K562 (cell line): ENCODE results near the gene PSMD9. TPM values are rescaled to one million over a fixed set of nuclear protein-coding genes. Genes with fewer than 3 reads are reported as not detected.

Experiments
- CBX3 ChIP-seq, 2 experiments: IDR thresholded peaks; 1 replicate in 1 of 2; 2 replicates in 1 of 2; pipeline ENCODE4 v1.6.1; 2012; ENCODE audit warnings: inconsistent platforms in 2 of 2, low read length in 2 of 2, borderline replicate concordance in 1 of 2, control low read depth in 1 of 2
- CHD2 ChIP-seq: IDR thresholded peaks from 2 replicates; pipeline ENCODE4 v1.6.1; 2011; ENCODE audit warnings: low read depth, low read length
- HDAC2 ChIP-seq: fragments of 450-650 bp; IDR thresholded peaks from 2 replicates; pipeline ENCODE4 v1.6.1; 2016; ENCODE audit warnings: mild to moderate bottlenecking
- L3MBTL2 ChIP-seq: fragments of 450-650 bp; IDR thresholded peaks from 2 replicates; pipeline ENCODE4 v1.6.1; 2016; ENCODE audit warnings: mild to moderate bottlenecking, moderate library complexity
- LEF1 ChIP-seq: fragments of 450-650 bp; IDR thresholded peaks from 2 replicates; pipeline ENCODE4 v1.6.1; 2016; ENCODE audit warnings: mild to moderate bottlenecking
- NFE2 ChIP-seq: IDR thresholded peaks from 2 replicates; pipeline ENCODE4 v1.6.1; 2014; ENCODE audit warnings: antibody characterized with exemption, low read depth
- NR2C2 ChIP-seq, 2 experiments: fragments of 200-800 bp in 1 of 2; sonication (Bioruptor generic) in 1 of 2; sonication (generic) in 1 of 2; formaldehyde crosslinking in 1 of 2; IDR thresholded peaks; 2 replicates each; pipeline versions ENCODE4 v1.6.1 to v1.8.0; 2016 to 2022; ENCODE audit warnings: mild to moderate bottlenecking in 1 of 2, missing compliant biosample characterization in 1 of 2, missing genetic modification characterization in 1 of 2, missing genetic modification reagents in 1 of 2
- NRF1 ChIP-seq, 2 experiments: fragments of 450-650 bp; IDR thresholded peaks in 1 of 2; conservative IDR thresholded peaks in 1 of 2; 2 replicates each; pipeline ENCODE4 v1.6.1; 2014; ENCODE audit warnings: mild to moderate bottlenecking in 2 of 2
- RB1 ChIP-seq: fragments of 450-650 bp; IDR thresholded peaks from 2 replicates; pipeline ENCODE4 v1.6.1; 2017; ENCODE audit warnings: low read depth, mild to moderate bottlenecking
- SMAD4 ChIP-seq: fragments of 250-450 bp; sonication (Bioruptor Pico); conservative IDR thresholded peaks from 2 replicates; pipeline ENCODE4 v1.8.0; 2021; ENCODE audit warnings: inconsistent platforms, mild to moderate bottlenecking, moderate library complexity
- TAF9B ChIP-seq: fragments of 450-650 bp; IDR thresholded peaks from 2 replicates; pipeline ENCODE4 v1.6.1; 2018; ENCODE audit warnings: mild to moderate bottlenecking; ENCODE audit not compliant: partially characterized antibody
- XRCC4 ChIP-seq: IDR thresholded peaks from one replicate; pipeline ENCODE4 v1.6.1; 2011; ENCODE audit not compliant: insufficient read depth, insufficient read length; ENCODE audit errors: extremely low read depth
- ZNF124 ChIP-seq: sonication (generic); formaldehyde crosslinking; IDR thresholded peaks from 2 replicates; pipeline ENCODE4 v1.8.1; 2022; ENCODE audit warnings: missing genetic modification reagents
- ZNF324 ChIP-seq: fragments of 250-450 bp; sonication (Bioruptor Pico); IDR thresholded peaks from 2 replicates; pipeline ENCODE4 v1.4.0; 2020; ENCODE audit warnings: mild to moderate bottlenecking
- ZNF57 ChIP-seq: fragments of 450-650 bp; formaldehyde crosslinking; IDR thresholded peaks from 2 replicates; pipeline ENCODE4 v1.4.0; 2020; ENCODE audit warnings: mild to moderate bottlenecking, moderate library complexity
- polyA plus RNA-seq, 8 experiments: library from polyadenylated mRNA; depleted of rRNA in 4 of 8; stranded (reverse) in 5 of 8; unstranded in 3 of 8; fragments of >200 nt; fragmentation: Nextera tagmentation in 2 of 8; fragmentation: Illumina TruSeq in 1 of 8; extraction: Ambion mirVana in 2 of 8; extraction: Trizol in 1 of 8; gene quantifications; 2 replicates each; pipeline versions ENCODE4 v1.2.1 to v1.2.3, GENCODE V29; 2011 to 2014; ENCODE audit warnings: inconsistent platforms in 1 of 8, missing spikeins in 1 of 8
- total RNA-seq, 7 experiments: library from RNA; depleted of rRNA in 6 of 7; stranded (reverse); fragments of >200 nt in 6 of 7; fragmentation: Illumina TruSeq in 2 of 7; extraction: Trizol in 2 of 7; gene quantifications; 2 replicates each; pipeline versions ENCODE4 v1.2.1 to v1.2.3, GENCODE V29; 2011 to 2021; ENCODE audit warnings: low replicate concordance in 1 of 7
- TF ChIP-seq, protein P1 (sequence below), 2 experiments: fragments of 450-650 bp; formaldehyde crosslinking in 1 of 2; IDR thresholded peaks; 2 replicates each; pipeline versions ENCODE4 v1.4.0 to v1.6.1; 2014 to 2020; ENCODE audit warnings: mild to moderate bottlenecking in 2 of 2, borderline replicate concordance in 1 of 2, low read depth in 1 of 2
- TF ChIP-seq, protein P2 (sequence below): IDR thresholded peaks from 2 replicates; pipeline ENCODE4 v1.6.1; 2011; ENCODE audit warnings: borderline replicate concordance, low read depth, mild to moderate bottlenecking, moderate library complexity, low read length; ENCODE audit not compliant: insufficient read depth, poor library complexity, severe bottlenecking

Gene PSMD9
- total and polyA plus RNA-seq, 9 of the 15 experiments (the other 6 are each of a cell fraction or from before 2014, with no cell fraction given): 12.2 to 143 (median 61.3) TPM

DNA sequence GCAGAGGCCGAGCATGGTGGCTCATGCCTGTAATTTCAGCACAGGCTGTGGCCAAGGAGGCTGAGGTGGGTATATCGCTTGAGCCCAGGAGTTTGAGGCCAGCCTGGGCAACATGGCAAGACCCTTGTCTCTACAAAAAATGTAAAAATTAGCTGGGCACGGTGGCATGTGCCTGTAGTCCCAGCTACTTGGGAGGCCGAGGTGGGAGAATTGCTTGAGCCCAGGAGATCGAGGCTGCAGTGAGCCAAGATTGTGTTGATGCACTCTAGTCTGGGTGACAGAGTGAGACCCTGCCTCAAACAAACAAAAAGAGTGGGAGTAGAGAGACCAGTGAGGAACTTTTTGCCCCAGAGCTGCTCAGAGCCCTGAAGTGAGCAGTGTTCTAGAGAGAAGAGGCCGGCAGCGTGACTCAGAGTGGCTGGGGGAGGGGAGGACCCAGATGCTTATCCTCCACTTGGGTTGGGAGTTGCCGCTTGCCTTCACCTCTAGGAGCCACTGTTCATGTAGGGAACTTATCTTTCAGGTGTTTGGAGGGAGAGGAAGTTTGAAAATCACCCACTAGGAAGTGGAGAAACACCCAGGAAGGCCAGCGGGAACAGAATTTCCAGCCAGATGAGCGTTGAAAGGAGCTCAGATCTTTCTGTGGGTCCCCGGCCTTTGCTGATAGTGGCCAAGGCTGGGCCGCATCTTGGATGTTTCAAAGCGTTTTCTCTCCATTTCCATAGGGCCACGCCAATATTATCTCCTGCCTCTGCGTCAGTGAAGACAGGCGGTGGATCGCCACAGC is 45.1 kb downstream of the PSMD9 start (continued):
- TF ChIP-seq RB1 (peak; percentile 50; the same call in 1 of the 2 replicates), XRCC4 (no peak), ZNF57 (CRISPR knock-in tag) (no peak), ZNF124 (CRISPR knock-in tag) (no peak), HDAC2 (peak; percentile 81), TAF9B (peak; percentile 65), CBX3 (IDR thresholded peaks at IDR 0.05; ENCODE audit: borderline replicate concordance in 1 of 2, low read length in 2 of 2) (peak in 1 of 2 experiments; percentile 72; a peak in 1 of 3 replicates), CHD2 (peak; percentile 73), NRF1 (conservative IDR thresholded peaks at IDR 0.05 in 1 of 2, IDR thresholded peaks at IDR 0.05 in 1 of 2) (peak; percentile 26 to 42; a peak in 3 of 4 replicates), L3MBTL2 (peak; percentile 87), LEF1 (peak; percentile 94), NR2C2 (CRISPR knock-in tag; IDR thresholded peaks at IDR 0.05) (no peak), NR2C2 (tag; IDR thresholded peaks at IDR 0.05) (peak; percentile 70), NFE2 (peak; percentile 78), SMAD4 (CRISPR knock-in tag) (peak; percentile 71), ZNF324 (0 out of 2 replicates have a peak, but pooled peaks have one; percentile 28)
- TF ChIP-seq, protein P1, sequence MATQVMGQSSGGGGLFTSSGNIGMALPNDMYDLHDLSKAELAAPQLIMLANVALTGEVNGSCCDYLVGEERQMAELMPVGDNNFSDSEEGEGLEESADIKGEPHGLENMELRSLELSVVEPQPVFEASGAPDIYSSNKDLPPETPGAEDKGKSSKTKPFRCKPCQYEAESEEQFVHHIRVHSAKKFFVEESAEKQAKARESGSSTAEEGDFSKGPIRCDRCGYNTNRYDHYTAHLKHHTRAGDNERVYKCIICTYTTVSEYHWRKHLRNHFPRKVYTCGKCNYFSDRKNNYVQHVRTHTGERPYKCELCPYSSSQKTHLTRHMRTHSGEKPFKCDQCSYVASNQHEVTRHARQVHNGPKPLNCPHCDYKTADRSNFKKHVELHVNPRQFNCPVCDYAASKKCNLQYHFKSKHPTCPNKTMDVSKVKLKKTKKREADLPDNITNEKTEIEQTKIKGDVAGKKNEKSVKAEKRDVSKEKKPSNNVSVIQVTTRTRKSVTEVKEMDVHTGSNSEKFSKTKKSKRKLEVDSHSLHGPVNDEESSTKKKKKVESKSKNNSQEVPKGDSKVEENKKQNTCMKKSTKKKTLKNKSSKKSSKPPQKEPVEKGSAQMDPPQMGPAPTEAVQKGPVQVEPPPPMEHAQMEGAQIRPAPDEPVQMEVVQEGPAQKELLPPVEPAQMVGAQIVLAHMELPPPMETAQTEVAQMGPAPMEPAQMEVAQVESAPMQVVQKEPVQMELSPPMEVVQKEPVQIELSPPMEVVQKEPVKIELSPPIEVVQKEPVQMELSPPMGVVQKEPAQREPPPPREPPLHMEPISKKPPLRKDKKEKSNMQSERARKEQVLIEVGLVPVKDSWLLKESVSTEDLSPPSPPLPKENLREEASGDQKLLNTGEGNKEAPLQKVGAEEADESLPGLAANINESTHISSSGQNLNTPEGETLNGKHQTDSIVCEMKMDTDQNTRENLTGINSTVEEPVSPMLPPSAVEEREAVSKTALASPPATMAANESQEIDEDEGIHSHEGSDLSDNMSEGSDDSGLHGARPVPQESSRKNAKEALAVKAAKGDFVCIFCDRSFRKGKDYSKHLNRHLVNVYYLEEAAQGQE (IDR thresholded peaks at IDR 0.05; ENCODE audit: borderline replicate concordance): peak; percentile 41; the same call in 1 of the 2 replicates
- TF ChIP-seq, protein P1 (CRISPR knock-in tag; IDR thresholded peaks at IDR 0.05; ENCODE audit: low read depth): no peak
- TF ChIP-seq, protein P2, sequence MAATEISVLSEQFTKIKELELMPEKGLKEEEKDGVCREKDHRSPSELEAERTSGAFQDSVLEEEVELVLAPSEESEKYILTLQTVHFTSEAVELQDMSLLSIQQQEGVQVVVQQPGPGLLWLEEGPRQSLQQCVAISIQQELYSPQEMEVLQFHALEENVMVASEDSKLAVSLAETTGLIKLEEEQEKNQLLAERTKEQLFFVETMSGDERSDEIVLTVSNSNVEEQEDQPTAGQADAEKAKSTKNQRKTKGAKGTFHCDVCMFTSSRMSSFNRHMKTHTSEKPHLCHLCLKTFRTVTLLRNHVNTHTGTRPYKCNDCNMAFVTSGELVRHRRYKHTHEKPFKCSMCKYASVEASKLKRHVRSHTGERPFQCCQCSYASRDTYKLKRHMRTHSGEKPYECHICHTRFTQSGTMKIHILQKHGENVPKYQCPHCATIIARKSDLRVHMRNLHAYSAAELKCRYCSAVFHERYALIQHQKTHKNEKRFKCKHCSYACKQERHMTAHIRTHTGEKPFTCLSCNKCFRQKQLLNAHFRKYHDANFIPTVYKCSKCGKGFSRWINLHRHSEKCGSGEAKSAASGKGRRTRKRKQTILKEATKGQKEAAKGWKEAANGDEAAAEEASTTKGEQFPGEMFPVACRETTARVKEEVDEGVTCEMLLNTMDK: peak; percentile 36
